MM.1S (cell line): Measurements from ENCODE around the gene CYP20A1.
"Not testable (repeated sequence)": the region's sequence is repeated elsewhere in the genome, so short reads cannot be mapped to it uniquely, and the experiment has no call there.

Experiments
- CTCF ChIP-seq: fragments of 300-600 bp; sonication (generic); IDR thresholded peaks from 2 replicates; pipeline ENCODE4 v1.5.1; 2016; ENCODE audit warnings: antibody characterized with exemption, low read length, mixed read lengths
- EZH2 ChIP-seq: fragments of 300-600 bp; sonication (generic); optimal IDR thresholded peaks from 2 replicates; pipeline ENCODE3; 2017; ENCODE audit warnings: low read depth, mild to moderate bottlenecking, antibody characterized with exemption, low read length, mixed read lengths
- EZH2phosphoT487 ChIP-seq: fragments of 300-600 bp; sonication (generic); IDR thresholded peaks from 2 replicates; pipeline ENCODE4 v1.6.1; 2018; ENCODE audit warnings: antibody characterized with exemption, low read length

GRCh38 chr2:203302586-203302985 lies 63.8 kb downstream of the CYP20A1 start:
- TF ChIP-seq CTCF, EZH2, EZH2phosphoT487: not testable (repeated sequence)
